Neural cell (in vitro differentiated cells): Measurements from ENCODE around the gene UIMC1. TPM values are rescaled to one million over a fixed set of nuclear protein-coding genes. Genes with fewer than 3 reads are reported as not detected.

Source experiments
- H2AFZ ChIP-seq: fragments of 200-600, 300-800 bp; sonication (generic), shearing (Covaris generic); 2 replicates; pipeline ENCODE4 v1.6.0; 2014; ENCODE audit warnings: low read depth, mild to moderate bottlenecking, antibody characterized with exemption, low read length, moderate library complexity
- H3F3A ChIP-seq: fragments of 200-600 bp; shearing (Covaris generic); 2 replicates; pipeline ENCODE4 v1.6.1; 2016; ENCODE audit warnings: mild to moderate bottlenecking, moderate library complexity, mixed read lengths, antibody characterized with exemption, low read length; ENCODE audit not compliant: insufficient read depth, poor library complexity, severe bottlenecking
- H3K27ac ChIP-seq: fragments of 200-600, 300-800 bp; sonication (generic), shearing (Covaris generic); 2 replicates; pipeline ENCODE4 v1.5.1; 2014; ENCODE audit warnings: mild to moderate bottlenecking, low read length, moderate library complexity
- H3K27me3 ChIP-seq: fragments of 300-800, 200-600 bp; sonication (generic), shearing (Covaris generic); 2 replicates; pipeline ENCODE4 v1.6.0; 2014; ENCODE audit warnings: mild to moderate bottlenecking, low read depth, low read length, moderate library complexity; ENCODE audit not compliant: insufficient read depth
- H3K36me3 ChIP-seq: fragments of 300-800, 200-600 bp; sonication (generic), shearing (Covaris generic); 2 replicates; pipeline ENCODE4 v1.5.1; 2014; ENCODE audit warnings: mild to moderate bottlenecking, antibody characterized with exemption, low read length, moderate library complexity; ENCODE audit not compliant: insufficient read depth
- H3K4me2 ChIP-seq: fragments of 300-800, 200-600 bp; sonication (generic), shearing (Covaris generic); 2 replicates; pipeline ENCODE4 v1.6.0; 2014; ENCODE audit warnings: mild to moderate bottlenecking, low read length
- H3K4me3 ChIP-seq: fragments of 300-800, 200-600 bp; sonication (generic), shearing (Covaris generic); 2 replicates; pipeline ENCODE4 v1.5.1; 2014; ENCODE audit warnings: mild to moderate bottlenecking, low read length, moderate library complexity
- H3K79me2 ChIP-seq: fragments of 200-600 bp; shearing (Covaris generic); replicated peaks from 2 replicates; pipeline ENCODE4 v1.6.0; 2014; ENCODE audit warnings: mild to moderate bottlenecking, low read length, moderate library complexity; ENCODE audit not compliant: insufficient read depth
- H3K9ac ChIP-seq: fragments of 300-800, 200-600 bp; sonication (generic), shearing (Covaris generic); 2 replicates; pipeline ENCODE4 v1.6.1; 2016; ENCODE audit warnings: mild to moderate bottlenecking, low read length, mixed read lengths
- H3K9me2 ChIP-seq: fragments of 200-600 bp; shearing (Covaris generic); 2 replicates; pipeline ENCODE4 v1.6.1; 2016; ENCODE audit warnings: mild to moderate bottlenecking, low read length, mixed read lengths; ENCODE audit not compliant: insufficient read depth
- H3K9me3 ChIP-seq: fragments of 200-600, 300-800 bp; sonication (generic), shearing (Covaris generic); 2 replicates; pipeline ENCODE4 v1.6.1; 2016; ENCODE audit warnings: mild to moderate bottlenecking, mixed run types, low read length, moderate library complexity, mixed read lengths
- H4K20me1 ChIP-seq: fragments of 200-600 bp; shearing (Covaris generic); 2 replicates; pipeline ENCODE4 v1.6.1; 2016; ENCODE audit warnings: mild to moderate bottlenecking, mixed run types; ENCODE audit not compliant: insufficient read depth
- EP300 ChIP-seq: fragments of 450-650 bp; conservative IDR thresholded peaks from 2 replicates; pipeline ENCODE4 v1.6.1; 2014; ENCODE audit warnings: antibody characterized with exemption, mild to moderate bottlenecking, moderate library complexity; ENCODE audit not compliant: poor library complexity, severe bottlenecking
- EZH2 ChIP-seq: fragments of 200-600, 300-800 bp; shearing (Covaris generic), sonication (generic); IDR thresholded peaks from 2 replicates; pipeline ENCODE4 v1.6.1; 2014; ENCODE audit warnings: antibody characterized with exemption, low read length, borderline replicate concordance, mild to moderate bottlenecking; ENCODE audit not compliant: insufficient read depth, poor library complexity, severe bottlenecking
- MXI1 ChIP-seq: fragments of 450-650 bp; conservative IDR thresholded peaks from 2 replicates; pipeline ENCODE4 v1.6.1; 2014; ENCODE audit warnings: antibody characterized with exemption, mild to moderate bottlenecking; ENCODE audit not compliant: poor library complexity, severe bottlenecking
- POLR2AphosphoS5 ChIP-seq: IDR thresholded peaks from 2 replicates; pipeline ENCODE4 v1.6.1; 2012
- RAD21 ChIP-seq: fragments of 450-650 bp; conservative IDR thresholded peaks from 2 replicates; pipeline ENCODE4 v1.6.1; 2014; ENCODE audit warnings: antibody characterized with exemption, mild to moderate bottlenecking, moderate library complexity
- SMC3 ChIP-seq: fragments of 450-650 bp; conservative IDR thresholded peaks from 2 replicates; pipeline ENCODE4 v1.6.1; 2014; ENCODE audit warnings: antibody characterized with exemption, mild to moderate bottlenecking, moderate library complexity; ENCODE audit not compliant: poor library complexity
- TAF1 ChIP-seq: IDR thresholded peaks from 2 replicates; pipeline ENCODE4 v1.6.1; 2012; ENCODE audit warnings: low read depth
- polyA plus RNA-seq: library from polyadenylated mRNA; depleted of rRNA; stranded (reverse); fragments of >200 nt; gene quantifications from 2 replicates; pipeline ENCODE4 v1.2.3, GENCODE V29; 2014
- TF ChIP-seq, protein P1 (sequence below): IDR thresholded peaks from 2 replicates; pipeline ENCODE4 v1.6.1; 2012; ENCODE audit warnings: borderline replicate concordance
- TF ChIP-seq, protein P2 (sequence below): fragments of 450-650 bp; IDR thresholded peaks from 2 replicates; pipeline ENCODE4 v1.5.1; 2014; ENCODE audit warnings: antibody characterized with exemption, mild to moderate bottlenecking, moderate library complexity; ENCODE audit not compliant: poor library complexity, severe bottlenecking

Gene UIMC1
- polyA plus RNA-seq, 1 donor from 2014 or later: 74.0 TPM

DNA sequence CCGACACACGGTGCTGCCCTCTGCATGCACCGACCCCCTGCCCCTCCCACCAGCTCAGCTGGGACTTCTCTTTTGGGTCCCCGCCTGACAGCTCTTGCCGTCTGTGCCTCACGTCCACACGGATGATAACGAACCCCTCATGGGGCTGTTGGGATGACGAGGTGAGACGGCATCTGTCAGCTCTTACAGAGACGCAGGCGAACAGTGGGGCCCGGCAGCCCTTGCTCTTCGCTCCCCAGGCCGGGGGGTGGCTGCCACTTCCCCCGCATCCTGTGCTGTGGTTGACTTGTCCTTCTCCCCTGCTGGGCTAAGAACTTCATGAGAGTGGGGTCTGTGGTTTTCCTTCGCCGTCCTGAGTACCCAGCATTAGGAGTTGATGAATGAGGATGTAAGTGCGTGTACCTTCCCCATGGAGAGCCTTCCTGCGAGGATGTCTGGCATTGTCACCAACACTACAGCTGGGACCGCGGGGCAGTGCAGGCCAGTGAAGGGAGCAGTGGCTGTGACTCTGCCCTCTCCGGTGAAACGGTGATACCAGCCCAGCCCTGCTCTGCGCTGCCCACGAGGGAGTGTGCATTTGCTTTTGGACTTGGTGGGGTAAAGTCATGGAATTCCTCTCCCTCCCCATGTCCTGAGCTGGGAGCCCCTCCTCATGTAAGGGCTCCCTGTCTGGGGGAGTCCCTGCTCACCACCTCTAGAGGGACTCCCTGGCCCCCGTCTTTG, 130.6 kb downstream of the UIMC1 start:
- Histone ChIP-seq H3K36me3 (no peaks in the 10 kb centered on the region), H3K27ac (no peak overlapping the region)
- TF ChIP-seq POLR2AphosphoS5 (no peak), RAD21 (no peak)

DNA sequence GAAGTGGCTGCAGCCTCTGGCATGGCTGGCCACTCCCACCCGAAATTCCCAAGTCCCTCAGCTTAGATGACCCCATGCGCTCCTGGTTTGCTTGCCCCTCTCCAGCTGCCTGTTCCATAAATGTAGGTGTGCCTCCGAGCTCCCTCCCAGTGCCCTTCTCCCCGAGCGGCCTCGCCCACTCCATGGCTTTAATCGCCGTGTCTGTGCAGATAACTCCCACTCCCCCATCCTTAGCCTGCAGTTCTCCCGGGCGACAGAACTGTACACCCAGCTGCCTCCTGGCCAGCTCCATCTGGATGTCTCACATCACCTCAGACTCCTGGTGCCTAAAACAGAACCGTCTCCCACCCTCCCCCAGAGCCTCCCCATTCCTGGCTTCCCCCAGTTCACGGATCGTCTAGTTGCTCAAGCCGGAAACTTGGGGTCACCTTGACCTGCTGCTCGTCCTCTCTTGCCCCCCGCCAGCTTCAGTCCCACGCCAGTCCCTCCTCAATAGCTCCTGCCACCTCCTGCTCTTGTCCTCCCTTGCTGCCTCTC, 131.5 kb downstream of the UIMC1 start:
- Histone ChIP-seq H3K9ac (no peak overlapping the region), H3K4me2 (no peak overlapping the region), H3K27ac (no peak overlapping the region), H3K9me2 (no peaks in the 10 kb centered on the region), H4K20me1 (no peaks in the 10 kb centered on the region), H3K4me3 (no peak overlapping the region), H3K27me3 (no peaks in the 10 kb centered on the region), H3K36me3 (no peaks in the 10 kb centered on the region), H2AFZ (no peak overlapping the region), H3K79me2 (no peaks in the 10 kb centered on the region), H3K9me3 (no peaks in the 10 kb centered on the region), H3F3A (no peaks in the 10 kb centered on the region)
- TF ChIP-seq EZH2: no peak
- TF ChIP-seq RAD21: no peak
- TF ChIP-seq, protein P1, sequence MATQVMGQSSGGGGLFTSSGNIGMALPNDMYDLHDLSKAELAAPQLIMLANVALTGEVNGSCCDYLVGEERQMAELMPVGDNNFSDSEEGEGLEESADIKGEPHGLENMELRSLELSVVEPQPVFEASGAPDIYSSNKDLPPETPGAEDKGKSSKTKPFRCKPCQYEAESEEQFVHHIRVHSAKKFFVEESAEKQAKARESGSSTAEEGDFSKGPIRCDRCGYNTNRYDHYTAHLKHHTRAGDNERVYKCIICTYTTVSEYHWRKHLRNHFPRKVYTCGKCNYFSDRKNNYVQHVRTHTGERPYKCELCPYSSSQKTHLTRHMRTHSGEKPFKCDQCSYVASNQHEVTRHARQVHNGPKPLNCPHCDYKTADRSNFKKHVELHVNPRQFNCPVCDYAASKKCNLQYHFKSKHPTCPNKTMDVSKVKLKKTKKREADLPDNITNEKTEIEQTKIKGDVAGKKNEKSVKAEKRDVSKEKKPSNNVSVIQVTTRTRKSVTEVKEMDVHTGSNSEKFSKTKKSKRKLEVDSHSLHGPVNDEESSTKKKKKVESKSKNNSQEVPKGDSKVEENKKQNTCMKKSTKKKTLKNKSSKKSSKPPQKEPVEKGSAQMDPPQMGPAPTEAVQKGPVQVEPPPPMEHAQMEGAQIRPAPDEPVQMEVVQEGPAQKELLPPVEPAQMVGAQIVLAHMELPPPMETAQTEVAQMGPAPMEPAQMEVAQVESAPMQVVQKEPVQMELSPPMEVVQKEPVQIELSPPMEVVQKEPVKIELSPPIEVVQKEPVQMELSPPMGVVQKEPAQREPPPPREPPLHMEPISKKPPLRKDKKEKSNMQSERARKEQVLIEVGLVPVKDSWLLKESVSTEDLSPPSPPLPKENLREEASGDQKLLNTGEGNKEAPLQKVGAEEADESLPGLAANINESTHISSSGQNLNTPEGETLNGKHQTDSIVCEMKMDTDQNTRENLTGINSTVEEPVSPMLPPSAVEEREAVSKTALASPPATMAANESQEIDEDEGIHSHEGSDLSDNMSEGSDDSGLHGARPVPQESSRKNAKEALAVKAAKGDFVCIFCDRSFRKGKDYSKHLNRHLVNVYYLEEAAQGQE: no peak
- no peak for TF ChIP-seq MXI1

More for the DNA sequence above, 130.6 kb downstream of the UIMC1 start:
- no peaks in the 10 kb centered on the region for H3K27me3 ChIP-seq
- no peaks in the 10 kb centered on the region for H3F3A ChIP-seq
- no peak overlapping the region for H3K4me2 ChIP-seq
- H2AFZ ChIP-seq: no peak overlapping the region
- H3K9me3 ChIP-seq: no peaks in the 10 kb centered on the region
- no peak overlapping the region for H3K9ac ChIP-seq
- no peaks in the 10 kb centered on the region for H4K20me1 ChIP-seq
- H3K9me2 ChIP-seq: no peaks in the 10 kb centered on the region
- no peak overlapping the region for H3K4me3 ChIP-seq
- no peaks in the 10 kb centered on the region for H3K79me2 ChIP-seq

DNA sequence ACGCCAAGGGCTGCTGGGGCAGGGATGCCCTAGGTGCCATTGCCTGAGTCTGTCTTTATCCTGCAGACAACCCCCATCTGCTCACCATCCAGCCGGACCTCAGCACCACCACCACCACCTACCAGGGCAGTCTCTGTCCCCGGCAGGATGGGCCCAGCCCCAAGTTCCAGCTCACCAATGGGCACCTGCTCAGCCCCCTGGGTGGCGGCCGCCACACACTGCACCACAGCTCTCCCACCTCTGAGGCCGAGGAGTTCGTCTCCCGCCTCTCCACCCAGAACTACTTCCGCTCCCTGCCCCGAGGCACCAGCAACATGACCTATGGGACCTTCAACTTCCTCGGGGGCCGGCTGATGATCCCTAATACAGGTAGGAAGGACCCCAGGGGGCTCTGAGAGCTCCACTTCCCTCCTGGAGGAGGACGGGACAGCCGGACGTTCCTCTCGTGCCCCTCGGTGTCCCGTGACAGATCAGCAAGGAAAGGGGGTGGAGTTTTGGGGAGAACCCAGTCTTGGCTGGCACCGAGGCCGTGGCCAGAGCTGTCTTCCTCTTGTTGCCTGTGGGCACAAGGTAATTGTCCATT, 132.3 kb downstream of the UIMC1 start:
- Histone ChIP-seq H3K9me2 (no peaks in the 10 kb centered on the region), H3K36me3 (no peaks in the 10 kb centered on the region), H3K27me3 (no peaks in the 10 kb centered on the region), H3K9me3 (no peaks in the 10 kb centered on the region), H4K20me1 (no peaks in the 10 kb centered on the region), H2AFZ (no peak overlapping the region), H3K4me3 (no peak overlapping the region), H3F3A (no peaks in the 10 kb centered on the region), H3K27ac (no peak overlapping the region), H3K4me2 (no peak overlapping the region), H3K9ac (no peak overlapping the region), H3K79me2 (no peaks in the 10 kb centered on the region)
- TF ChIP-seq MXI1 (no peak), POLR2AphosphoS5 (no peak), EZH2 (no peak), SMC3 (no peak), TAF1 (no peak), EP300 (no peak), RAD21 (no peak)
- TF ChIP-seq, protein P1: no peak
- TF ChIP-seq, protein P2, sequence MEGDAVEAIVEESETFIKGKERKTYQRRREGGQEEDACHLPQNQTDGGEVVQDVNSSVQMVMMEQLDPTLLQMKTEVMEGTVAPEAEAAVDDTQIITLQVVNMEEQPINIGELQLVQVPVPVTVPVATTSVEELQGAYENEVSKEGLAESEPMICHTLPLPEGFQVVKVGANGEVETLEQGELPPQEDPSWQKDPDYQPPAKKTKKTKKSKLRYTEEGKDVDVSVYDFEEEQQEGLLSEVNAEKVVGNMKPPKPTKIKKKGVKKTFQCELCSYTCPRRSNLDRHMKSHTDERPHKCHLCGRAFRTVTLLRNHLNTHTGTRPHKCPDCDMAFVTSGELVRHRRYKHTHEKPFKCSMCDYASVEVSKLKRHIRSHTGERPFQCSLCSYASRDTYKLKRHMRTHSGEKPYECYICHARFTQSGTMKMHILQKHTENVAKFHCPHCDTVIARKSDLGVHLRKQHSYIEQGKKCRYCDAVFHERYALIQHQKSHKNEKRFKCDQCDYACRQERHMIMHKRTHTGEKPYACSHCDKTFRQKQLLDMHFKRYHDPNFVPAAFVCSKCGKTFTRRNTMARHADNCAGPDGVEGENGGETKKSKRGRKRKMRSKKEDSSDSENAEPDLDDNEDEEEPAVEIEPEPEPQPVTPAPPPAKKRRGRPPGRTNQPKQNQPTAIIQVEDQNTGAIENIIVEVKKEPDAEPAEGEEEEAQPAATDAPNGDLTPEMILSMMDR: no peak
